NCI-H446 (cell line): ENCODE results near the gene LIF.
"Not testable (repeated sequence)": the region's sequence is repeated elsewhere in the genome, so short reads cannot be mapped to it uniquely, and the experiment has no call there.

ENCODE experiments used
- DNase-seq, 2 experiments: peaks; one replicate each; lab custom pipeline; 2025; lab: John Stamatoyannopoulos, UW

Gene LIF

DNA sequence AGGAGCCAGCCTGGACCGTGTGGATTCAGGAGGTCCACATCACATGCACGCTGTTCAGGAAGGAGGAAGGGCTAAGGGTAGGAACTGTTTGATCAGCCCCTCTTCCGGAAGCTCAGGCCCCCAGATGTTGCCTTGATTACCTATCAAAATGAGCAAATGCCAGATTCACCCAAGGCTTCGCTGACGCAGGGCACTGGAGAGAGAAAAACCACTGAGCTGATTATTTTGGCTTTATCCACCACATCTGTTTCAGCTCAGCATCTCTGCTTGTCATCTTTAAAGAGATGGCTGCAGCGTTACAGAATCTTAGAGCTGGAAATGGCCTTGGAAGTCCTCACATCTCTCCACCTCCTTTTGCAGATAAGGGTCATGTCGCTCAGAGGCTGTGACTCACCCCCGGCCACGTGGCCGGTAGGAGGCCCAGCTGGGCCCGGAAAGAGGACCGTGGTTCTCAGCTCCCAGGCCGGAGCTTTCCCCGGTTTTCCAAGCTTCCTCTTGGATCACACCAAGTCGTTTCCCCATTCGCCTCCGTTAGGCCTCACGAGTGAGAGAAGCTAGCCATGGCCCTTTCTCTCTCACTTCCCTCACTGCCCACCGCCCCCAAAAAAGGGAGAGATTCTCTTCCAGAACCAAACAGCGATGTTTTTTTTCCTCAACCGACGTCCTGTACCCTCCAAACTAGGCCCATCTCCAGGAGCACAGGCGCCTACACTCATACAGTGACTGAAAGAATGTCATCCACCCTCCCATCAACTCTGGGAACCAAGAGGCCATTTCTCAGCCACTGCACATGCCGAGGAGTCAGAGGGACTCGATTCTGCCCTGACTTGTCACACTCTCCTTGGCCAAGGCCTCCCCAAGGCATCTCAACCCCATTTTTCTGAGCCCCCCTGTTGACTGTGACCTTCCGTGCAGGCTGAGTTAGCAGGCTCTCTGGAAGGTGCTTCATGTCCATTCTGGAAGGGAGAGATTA, 37.6 kb downstream of the LIF start:
- DNase-seq: no peak

- no peak for DNase-seq
Measured at GRCh38 chr22:30206944-30207343, 39.6 kb downstream of the LIF start.

- peak; percentile 33 to 85 for DNase-seq
Measured at GRCh38 chr22:30205281-30206115, 41.1 kb downstream of the LIF start.

- DNase-seq: peak; percentile 78 to 88
Measured at GRCh38 chr22:30204742-30205111, 41.8 kb downstream of the LIF start.

- DNase-seq: no peak
Measured at GRCh38 chr22:30204015-30204741, 42.4 kb downstream of the LIF start.

DNA sequence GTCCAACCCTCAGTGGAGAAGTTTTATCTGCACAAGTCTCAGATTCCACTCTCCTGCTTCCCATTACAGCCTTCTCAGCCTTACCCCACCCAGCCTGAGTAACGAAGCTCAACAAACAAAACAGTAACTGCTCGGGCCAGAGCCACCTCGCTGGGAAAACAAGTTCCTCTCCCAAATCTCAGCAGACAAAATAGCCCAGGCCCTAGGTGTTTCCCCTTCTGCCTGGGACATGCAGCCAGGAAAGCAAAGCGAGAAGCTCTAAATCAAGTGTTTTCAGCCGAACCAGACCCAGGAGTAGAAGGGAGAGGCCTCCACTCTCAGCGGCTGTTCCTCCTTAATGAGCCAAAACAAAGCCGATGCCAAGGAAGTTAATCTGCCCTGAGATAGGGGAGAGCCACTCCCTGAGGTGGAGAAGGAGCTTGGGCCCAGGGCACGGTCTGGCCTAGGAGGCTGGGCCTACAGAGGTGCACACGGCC, 44.0 kb downstream of the LIF start:
- peak; percentile 25 to 80 for DNase-seq

GRCh38 chr22:30201945-30202344, 44.6 kb downstream of the LIF start:
- peak in 1 of 2 experiments; percentile 68 for DNase-seq

- DNase-seq: not testable (repeated sequence)
Measured at GRCh38 chr22:30200905-30201304, 45.7 kb downstream of the LIF start.

GRCh38 chr22:30198921-30199320, 47.6 kb downstream of the LIF start:
- DNase-seq: no peak

- DNase-seq: no peak
Measured at GRCh38 chr22:30198152-30198825, 48.3 kb downstream of the LIF start.

- DNase-seq: no peak
Measured at GRCh38 chr22:30197389-30197788, 49.2 kb downstream of the LIF start.

DNA sequence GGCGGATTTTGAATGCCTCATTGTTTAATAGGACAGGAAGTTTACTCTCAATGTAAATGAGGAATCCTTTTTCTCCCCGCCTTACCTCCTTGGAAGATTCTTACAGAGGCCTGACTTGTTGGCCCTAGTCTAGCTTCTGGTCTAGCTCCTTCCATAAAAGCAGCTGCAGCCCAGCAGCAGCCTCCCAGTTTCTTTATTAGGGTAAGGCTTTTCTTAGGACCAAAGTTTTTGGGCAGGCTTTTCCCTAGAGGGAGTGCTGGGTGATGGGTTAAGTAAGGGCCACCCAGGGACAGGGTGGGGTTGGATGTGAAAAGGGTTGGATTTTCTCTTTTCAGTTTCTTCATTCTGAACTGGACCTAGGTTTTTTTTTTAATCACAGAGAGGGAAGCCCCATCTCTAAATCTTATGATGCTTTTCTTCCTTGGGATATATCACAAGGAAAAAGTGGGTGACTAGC, 49.7 kb downstream of the LIF start:
- DNase-seq: no peak

GRCh38 chr22:30196141-30196879, 50.2 kb downstream of the LIF start:
- DNase-seq: no peak

- no peak for DNase-seq
Measured at GRCh38 chr22:30195245-30196140, 51.1 kb downstream of the LIF start.

GRCh38 chr22:30193031-30193775, 53.4 kb downstream of the LIF start:
- DNase-seq: no peak

- no peak for DNase-seq
Measured at GRCh38 chr22:30192427-30192826, 54.1 kb downstream of the LIF start.

DNA sequence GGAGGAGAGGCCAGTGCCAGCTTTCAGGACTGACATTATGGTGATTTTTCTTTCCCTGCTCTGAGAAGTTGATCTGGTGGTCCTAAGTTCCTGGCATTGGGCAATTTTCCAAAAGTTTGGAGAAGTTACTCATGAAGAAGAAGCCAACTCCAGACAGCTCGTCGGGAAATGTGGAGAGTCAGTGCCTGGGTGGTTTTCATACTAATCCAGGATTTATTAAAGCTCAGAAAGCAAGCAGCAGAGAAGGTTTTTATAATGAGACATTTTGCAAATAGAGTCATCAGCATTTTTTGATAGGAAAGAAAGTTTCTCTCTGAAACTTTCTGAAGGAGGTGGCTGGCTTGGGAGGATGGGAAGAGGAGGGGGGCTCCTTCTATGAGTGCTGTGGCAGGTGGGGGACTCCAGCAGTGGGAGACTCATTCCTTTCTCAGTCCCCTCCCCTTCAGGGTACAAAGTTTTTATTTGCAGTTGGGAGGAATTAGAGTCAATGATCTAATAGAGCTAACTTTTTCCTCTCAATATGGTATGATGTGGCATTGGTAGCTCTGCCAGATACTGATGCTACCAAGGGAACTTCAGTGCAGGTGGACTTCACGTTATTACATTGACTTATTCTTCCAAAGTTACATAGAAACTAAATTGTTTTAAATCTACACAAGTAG, 55.4 kb downstream of the LIF start:
- DNase-seq: no peak

GRCh38 chr22:30190574-30190973, 56.0 kb downstream of the LIF start:
- no peak for DNase-seq
